IPS-18c (cell line): ENCODE data around the gene MROH2B.
"Not testable (repeated sequence)": the region's sequence is repeated elsewhere in the genome, so short reads cannot be mapped to it uniquely, and the experiment has no call there.

Source experiments
- H3K4me3 ChIP-seq: 2 replicates; pipeline ENCODE4 v1.7.0; 2013; ENCODE audit warnings: low read depth, mild to moderate bottlenecking, low read length, moderate library complexity; ENCODE audit not compliant: insufficient read depth
- H3K9me3 ChIP-seq: one replicate; pipeline ENCODE4 v1.6.1; 2013; ENCODE audit warnings: mild to moderate bottlenecking, low read length, moderate library complexity; ENCODE audit not compliant: control insufficient read depth, insufficient read depth

Gene MROH2B

DNA sequence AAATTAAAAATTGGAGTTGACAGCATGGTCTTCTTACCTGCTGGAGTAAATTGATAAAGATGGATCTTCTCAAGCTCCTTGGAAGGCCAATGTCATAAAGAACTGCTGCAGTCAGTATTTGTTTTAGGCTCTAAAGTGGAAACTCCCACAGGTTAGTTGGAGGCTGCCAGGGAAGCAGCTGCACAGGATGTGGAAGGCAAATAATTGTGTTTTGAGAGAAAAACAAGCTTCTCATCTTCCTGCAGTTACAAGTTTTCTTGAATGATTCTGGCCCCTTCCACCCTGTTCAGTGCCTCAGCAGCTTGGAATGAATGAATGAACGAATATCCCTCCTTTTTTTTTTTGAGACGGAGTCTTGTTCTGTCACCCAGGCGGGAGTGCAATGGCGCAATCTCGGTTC, 13.9 kb downstream of the MROH2B start:
- Histone ChIP-seq H3K9me3 (no peaks in the 10 kb centered on the region), H3K4me3 (no peak overlapping the region)

DNA sequence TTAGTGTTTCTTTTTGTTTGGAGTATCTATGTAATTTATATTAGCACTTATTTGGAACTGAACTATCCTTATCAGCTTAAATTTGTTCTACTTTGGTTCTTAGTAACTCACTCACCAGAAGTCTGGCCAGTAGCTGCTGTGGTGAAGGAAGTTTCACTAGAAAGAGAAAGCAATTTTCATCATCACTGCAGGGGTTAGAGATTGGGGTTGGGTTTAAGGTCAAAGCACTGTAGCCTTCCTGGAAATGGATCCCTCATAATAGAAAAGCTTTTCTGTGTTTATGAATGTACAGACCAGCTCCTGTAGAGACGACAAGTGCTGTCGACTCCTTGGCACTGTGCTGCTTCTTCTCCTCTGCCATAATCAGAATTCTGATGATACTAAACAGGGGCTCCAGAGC, 22.2 kb downstream of the MROH2B start:
- Histone ChIP-seq H3K4me3 (no peak overlapping the region), H3K9me3 (no peaks in the 10 kb centered on the region)

DNA sequence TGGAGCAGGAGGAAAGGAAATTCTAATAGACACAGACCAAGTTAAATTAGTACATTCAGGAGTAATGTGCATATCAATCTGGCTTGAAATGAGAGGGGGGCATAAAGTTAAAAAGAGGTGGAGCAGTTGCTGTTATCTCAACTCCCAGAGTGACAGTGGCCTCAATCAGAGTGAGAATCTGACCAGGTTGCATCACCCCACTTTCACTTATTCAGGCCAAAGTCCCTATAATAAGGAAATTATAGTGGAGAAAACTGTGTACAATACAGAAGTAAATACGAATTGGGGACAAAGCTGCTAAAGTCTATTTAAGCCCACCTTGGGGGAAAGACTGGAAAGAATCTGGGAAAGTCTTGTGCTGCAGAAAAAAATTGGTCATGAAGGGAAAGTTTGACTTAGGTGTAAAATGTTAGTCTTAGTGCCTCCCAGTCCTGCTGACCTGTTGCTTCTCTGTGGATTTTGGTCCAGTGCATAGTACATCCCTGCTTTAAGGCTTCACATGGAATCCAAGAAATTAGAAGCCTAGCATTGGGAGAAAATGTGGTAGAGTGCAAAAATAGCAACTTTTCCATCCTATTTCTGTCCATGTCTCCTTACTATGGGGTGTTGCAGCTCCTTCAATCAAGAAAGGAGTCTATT, 27.9 kb downstream of the MROH2B start:
- peaks cover 2% of the 10 kb centered on the region for H3K9me3 ChIP-seq
- no peak overlapping the region for H3K4me3 ChIP-seq

DNA sequence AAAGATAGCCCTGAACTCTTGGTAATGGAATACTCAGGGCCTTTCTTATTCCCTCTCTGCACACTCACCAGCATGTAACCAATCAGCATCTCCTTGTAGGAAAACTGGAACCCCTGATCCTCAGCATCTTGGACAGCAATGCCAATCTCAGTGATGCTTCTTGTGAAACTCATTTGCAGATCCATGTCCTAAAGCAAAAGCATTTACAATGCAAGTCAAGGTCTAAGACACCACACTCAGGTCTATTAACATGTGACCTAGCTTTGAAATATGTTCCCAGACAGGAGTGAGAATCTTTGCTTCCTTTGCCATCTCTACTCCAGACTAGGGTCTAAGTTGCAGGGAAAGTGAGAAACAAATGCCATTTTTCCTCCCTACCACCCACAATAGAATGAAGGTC, 38.2 kb downstream of the MROH2B start:
- no peaks in the 10 kb centered on the region for H3K9me3 ChIP-seq
- no peak overlapping the region for H3K4me3 ChIP-seq

DNA sequence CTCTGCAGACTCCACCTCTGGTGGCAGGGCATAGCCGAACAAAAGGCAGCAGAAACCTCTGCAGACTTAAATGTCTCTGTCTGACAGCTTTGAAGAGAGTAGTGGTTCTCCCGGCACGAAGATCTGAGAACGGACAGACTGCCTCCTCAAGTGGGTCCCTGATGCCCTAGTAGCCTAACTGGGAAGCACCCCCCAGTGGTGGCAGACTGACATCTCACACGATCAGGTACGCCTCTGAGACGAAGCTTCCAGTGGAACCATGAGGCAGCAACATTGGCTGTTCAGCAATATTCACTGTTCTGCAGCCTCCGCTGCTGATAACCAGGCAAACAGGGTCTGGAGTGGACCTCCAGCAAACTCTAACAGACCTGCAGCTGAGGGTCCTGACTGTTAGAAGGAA, 48.5 kb downstream of the MROH2B start:
- H3K9me3 ChIP-seq, H3K4me3 ChIP-seq: not testable (repeated sequence)

DNA sequence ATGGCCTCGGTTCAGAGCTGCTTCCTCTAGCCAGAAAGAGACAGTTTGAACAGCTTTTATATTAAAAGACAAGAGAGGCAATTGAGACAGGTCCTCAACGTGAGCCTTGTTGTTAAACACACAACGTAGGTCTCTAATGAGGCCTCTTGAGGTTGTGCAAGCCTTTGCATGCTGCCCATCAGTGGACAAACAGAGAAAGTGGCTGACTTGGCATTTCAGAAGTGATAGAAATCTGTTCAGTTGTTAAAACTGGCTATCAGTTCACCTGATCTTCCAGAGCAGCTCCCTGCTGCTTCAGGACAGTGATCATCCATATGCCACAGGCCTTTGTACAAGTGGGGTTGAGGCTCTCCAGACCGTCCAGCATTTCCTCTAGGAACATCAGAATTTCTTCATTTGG, 58.8 kb downstream of the MROH2B start:
- Histone ChIP-seq H3K9me3 (no peaks in the 10 kb centered on the region), H3K4me3 (no peak overlapping the region)

DNA sequence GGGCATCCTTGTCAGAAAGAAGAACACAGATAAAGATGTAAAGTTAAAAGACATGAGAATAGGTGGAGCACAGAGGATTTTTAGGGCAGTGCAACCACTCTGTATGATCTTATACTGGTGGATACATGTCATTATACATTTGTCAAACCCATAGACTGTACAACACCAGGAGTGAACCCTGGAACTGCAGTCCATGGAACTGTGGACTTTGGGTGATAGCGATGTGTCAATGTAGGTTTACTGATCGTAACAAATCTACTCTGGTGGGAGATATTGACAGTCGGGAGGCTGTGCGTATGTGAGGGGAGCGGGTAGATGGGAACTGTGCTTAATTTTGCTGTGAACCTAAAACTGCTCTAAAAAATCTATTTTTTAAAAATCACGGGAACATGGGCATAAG, 60.6 kb downstream of the MROH2B start:
- Histone ChIP-seq H3K4me3 (no peak overlapping the region), H3K9me3 (no peaks in the 10 kb centered on the region)

DNA sequence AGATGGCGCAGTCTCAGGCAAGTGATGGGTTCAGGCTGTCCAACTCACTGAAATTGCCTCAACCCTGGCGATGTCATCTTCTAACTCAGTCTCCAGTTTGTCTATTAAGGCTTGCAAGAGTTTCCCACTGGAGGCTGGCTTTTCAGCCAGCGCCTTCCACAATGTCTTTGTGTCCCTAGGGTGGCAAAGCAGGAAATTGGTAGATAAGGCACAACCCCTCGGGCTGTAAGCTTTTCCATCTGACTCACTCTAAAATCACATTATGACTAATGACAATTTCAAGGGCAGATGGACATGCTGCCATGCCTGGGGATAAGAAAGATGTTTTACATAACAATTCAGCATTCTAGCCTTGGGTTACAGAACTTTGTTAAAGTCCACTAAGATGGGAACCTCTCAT, 61.9 kb downstream of the MROH2B start:
- Histone ChIP-seq H3K9me3 (no peaks in the 10 kb centered on the region), H3K4me3 (no peak overlapping the region)

DNA sequence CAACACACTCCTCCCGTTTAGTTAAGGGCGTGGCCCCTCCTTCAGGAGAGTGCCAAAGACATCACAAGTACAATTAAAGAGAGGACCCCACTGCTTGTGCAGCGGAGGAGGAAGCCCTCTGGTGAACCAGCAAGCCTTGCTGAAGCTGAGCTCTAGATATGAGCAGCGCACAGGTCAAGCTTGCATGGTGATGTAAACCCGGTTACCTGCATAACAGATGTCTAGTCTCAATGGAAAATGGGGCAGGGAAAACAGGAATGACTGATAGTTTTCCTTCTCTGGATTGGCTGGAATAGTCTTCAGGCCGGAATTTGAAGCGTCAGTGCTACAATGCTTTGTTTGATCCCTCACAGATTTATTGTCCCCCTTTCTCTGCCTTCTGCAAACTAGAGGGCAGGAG, 66.2 kb downstream of the MROH2B start:
- no peaks in the 10 kb centered on the region for H3K9me3 ChIP-seq

DNA sequence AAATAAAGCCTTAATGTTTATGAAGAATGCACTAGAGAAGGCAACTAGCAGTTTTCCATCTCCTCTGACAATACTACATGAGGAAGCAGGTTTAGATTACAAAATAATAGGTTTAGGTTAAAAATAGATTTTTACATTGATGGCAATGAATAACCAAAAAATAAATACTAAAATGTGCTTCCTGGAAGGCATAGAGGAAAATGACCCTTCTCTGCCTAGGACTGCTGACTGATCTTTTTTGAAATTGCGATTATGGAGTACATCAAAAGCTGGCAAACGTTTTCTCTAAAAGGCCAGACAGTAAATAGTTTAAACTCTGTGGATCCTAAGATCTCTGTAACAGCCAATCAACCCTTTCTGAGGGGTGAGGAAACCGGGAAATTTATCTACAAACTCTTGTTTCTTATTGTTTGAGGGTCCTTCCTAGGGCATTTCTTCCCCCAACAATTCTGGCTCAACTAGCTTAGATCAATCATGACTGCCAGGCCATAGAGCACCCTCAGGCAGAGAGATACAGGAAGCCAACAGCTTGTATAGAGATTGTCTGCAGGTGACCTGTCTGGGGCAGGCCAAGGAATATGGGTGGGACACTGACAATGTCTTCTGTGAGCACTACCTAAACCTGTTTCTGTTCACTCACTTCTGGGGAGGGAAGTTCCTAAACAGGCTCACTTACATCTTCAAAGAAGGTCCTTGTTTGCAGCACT, 67.3 kb downstream of the MROH2B start:
- no peaks in the 10 kb centered on the region for H3K9me3 ChIP-seq
- H3K4me3 ChIP-seq, result no peak overlapping the region

More for the DNA sequence above, 66.2 kb downstream of the MROH2B start:
- H3K4me3 ChIP-seq, result no peak overlapping the region

DNA sequence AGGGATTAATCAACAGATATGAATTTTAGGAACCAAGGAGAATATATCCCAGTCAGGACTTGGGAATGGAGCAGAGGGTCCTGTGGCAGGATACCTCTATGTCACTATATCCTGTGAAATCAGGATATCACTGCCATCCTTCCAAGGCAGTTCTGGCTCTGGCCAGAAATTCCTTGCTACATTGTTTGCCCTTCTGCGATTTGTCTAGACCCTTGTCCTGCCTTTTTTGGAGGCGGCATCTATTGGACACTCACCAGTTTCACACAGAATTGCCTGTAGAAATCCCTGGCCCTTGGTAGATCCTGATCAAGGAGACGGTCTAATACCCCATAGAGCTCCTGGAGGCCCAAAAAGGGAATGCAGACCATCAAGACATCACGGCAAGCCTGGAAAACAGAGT, 71.2 kb downstream of the MROH2B start:
- H3K4me3 ChIP-seq, result no peak overlapping the region
- no peaks in the 10 kb centered on the region for H3K9me3 ChIP-seq

DNA sequence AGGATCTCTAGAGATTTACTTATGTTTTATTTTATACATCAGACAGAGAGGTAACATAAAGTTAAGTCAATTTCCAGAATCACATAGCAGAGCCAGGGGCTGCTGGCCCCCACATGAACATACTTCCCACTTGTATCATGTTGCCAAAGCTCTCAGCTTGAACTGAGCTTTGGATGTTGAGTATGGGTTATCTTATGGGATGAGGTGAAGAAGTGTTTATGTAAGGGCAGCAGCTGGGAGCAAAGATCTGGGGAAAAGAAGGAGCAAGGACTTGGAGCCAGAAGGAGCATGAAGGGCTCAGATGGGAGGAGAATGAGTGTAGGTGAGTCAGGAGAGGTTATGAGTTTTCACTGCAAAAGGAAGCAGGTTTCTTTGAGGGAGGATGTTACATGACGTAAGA, 72.0 kb downstream of the MROH2B start:
- Histone ChIP-seq H3K9me3 (no peaks in the 10 kb centered on the region), H3K4me3 (no peak overlapping the region)

DNA sequence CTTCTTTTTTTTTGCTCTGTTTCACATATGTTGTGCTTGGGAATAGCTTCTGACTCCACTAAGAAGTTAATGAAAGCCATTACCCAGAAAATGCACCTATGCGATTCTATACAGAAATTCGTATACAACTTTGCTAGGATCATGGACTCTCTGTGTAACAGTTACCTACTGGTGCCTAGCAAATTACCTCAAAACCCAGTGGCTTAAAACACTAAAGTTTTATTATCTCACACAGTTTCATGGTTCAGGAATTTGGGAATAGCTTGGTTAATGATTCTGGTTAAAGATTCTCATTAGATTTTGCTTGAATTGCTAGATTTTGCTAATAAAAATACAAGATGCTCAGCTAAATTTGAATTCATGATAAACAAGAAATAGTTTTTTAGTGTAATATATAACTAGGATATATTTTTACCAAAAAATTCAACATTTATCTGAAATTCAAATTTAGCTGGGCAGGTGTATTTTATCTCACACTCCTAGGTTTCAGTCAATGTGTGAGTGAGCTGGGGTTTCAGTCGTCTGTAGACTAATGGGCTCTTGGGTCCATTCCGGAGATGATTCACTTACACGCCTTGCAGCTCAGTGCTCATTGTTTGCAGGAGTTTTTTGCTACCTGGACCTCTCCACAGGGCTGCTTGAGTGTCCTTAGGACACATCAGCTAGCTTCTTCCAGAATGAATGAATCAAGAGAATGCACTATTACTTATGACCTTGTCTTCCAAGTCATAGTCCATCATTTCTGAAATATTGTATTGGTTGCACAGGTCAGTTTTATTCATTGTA, 75.1 kb downstream of the MROH2B start:
- H3K4me3 ChIP-seq, result no peak overlapping the region
- H3K9me3 ChIP-seq, result no peaks in the 10 kb centered on the region

DNA sequence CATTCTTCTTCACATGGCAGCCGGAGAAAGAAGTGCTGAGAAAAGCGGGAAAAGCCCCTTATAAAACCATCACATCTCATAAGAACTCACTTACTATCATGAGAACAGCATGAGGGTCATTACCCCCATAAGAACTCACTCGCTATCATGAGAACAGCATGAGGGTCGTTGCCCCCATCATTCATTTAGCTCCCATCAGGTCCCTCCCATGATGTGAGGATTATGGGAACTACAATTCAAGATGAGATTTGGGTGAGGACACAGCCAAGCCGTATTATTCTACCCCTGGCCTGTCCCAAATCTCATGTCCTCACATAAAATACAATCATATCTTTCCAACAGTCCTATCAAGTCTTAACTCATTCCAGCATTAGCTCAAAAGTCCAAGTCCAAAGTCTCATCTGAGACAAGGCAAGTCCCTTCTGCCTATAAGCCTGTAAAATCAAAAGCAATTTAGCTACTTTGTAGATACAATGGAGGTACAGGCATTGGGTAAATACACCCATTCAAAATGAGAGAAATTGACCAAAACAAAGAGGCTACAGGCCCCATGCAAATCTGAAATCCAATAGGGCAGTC, 79.1 kb downstream of the MROH2B start:
- Histone ChIP-seq H3K9me3 (no peaks in the 10 kb centered on the region), H3K4me3 (no peak overlapping the region)

DNA sequence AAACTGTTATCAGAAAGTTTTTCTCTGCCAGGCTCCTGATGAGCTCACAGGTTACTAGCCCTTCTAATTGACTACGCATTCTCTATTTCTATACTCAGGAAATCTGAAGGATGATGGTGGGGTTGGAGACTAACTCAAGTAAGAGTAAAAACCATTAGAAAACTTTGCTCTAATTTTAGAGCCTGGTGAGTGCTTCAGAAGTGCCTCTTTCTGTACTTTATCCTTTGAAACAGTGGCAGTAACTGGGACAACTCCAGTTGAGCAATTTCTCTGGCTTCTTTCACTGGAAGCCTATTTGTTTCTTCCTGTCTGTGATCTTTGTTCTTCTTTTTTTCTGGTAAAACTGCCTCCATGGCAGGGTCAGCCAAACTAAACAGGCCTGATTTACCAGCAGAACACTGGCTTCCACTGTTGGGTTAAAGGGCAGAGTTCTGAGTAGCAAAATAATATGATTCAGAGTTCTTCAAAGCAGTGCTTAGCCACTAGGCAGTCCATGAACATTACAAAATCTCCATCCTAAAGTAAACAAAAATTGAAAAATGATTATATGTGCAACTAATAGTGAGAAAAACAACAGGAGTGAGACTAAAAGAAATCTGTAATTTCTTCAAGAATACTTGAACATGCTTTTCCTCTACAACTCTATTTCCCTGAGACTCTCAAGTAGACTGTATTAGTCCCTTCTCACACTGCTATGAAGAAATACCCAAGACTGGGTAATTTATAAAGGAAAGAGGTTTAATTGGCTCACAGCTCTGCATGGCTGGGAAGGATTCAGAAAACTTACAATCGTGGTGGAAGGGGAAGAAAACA, 79.8 kb downstream of the MROH2B start:
- Histone ChIP-seq H3K9me3 (no peaks in the 10 kb centered on the region), H3K4me3 (no peak overlapping the region)

DNA sequence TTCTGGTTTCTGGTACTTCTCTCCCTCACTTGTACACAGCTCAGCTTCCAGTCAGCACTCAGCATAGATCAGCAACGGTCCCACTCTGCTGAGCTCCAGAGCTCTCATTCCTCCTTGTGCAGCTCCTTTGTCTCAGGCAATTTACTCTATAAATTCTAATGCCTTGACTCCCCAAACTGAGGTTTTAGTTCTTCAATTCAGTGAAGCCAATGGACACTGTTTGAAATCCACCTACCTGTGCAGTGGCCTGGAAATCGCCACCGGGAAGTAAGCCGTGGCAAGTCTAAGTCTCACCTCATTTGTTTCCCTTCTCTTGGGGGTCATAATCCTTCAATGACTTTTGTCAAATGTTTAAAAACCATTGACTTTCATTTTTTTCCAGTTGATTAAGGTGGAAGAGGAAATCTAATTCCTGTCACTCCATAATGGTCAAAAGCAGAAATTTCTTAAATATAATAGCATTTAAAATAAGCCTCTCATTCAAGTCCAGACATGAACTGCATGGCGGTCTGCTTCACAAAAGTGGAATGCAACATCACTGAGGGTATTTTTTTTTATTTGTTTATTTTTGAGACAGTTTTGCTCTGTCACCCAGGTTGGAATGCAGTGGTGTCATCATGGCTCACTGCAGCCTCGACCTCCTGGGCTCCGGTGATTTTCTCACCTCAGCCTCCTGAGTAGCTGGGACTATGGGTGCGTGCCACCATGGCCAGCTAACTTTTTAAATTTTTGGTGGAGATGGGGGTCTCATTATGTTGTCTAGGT, 82.2 kb downstream of the MROH2B start:
- Histone ChIP-seq H3K4me3 (no peak overlapping the region), H3K9me3 (no peaks in the 10 kb centered on the region)

DNA sequence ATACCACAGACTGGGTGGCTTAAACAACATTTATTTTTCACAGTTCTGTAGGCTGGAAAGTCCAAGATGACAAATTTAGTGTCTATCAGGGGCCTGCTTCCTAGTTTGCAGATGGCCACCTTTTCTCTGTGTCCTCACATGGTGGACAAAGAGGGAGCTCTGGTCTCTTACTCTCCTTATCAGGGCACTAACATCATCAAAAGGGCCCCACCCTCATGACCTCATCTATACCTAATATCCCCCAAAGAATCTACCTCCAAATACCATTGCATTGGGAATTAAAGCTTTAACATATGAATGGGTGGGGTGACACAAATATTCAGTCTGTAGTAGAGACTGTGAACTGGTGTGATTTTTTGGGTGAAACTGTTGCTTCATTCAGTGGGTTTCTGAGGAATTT, 83.8 kb downstream of the MROH2B start:
- H3K4me3 ChIP-seq, result no peak overlapping the region
- no peaks in the 10 kb centered on the region for H3K9me3 ChIP-seq
